HCT116 (cell line): ENCODE data around the gene BMPER. TPM values are rescaled to one million over a fixed set of nuclear protein-coding genes. Genes with fewer than 3 reads are reported as not detected.

Source experiments
- ATAC-seq: fragments of 200-7000 bp; cut with Tn5 transposase; 2 replicates; pipeline ENCODE4 v1.9.1; 2020; ENCODE audit warnings: mild to moderate bottlenecking, moderate library complexity
- BruUV-seq: library from RNA; stranded (reverse); fragments of 400-500 nt; replicated peaks from 2 replicates; lab custom pipeline; 2021; lab: Mats Ljungman, UMichigan
- CTCF ChIA-PET: fragments of 300-600 bp; sonication (Branson Sonifier 250); formaldehyde crosslinking; loops from one replicate; lab custom pipeline; 2021; ENCODE audit warnings: antibody characterized with exemption; lab: Charles Lee
- POLR2A ChIA-PET: fragments of 300-600, 350-600 bp; sonication (Branson Sonifier 250); formaldehyde crosslinking; loops from one replicate; lab custom pipeline; 2021; ENCODE audit warnings: antibody characterized with exemption; lab: Charles Lee
- RAD21 ChIA-PET, 2 experiments: fragments of 300-600 bp; sonication (Branson Sonifier 250); formaldehyde crosslinking; loops; one replicate each; lab custom pipeline; 2023; ENCODE audit warnings: low total read pairs in 2 of 2; ENCODE audit not compliant: uncharacterized antibody in 2 of 2, unreplicated experiment in 2 of 2, low non-redundant PET in 1 of 2; lab: Charles Lee
- DNase-seq: peaks from one replicate; pipeline ENCODE4 v3.0.0-alpha.2; 2010; ENCODE audit warnings: low read depth, low spot score
- H2AFZ ChIP-seq: fragments of 200-600 bp; shearing (Covaris generic), sonication (generic); 2 replicates; pipeline ENCODE4 v1.6.1; 2017; ENCODE audit warnings: low read depth, mixed run types, mixed read lengths, antibody characterized with exemption, low read length; ENCODE audit not compliant: poor library complexity, severe bottlenecking
- H3K27ac ChIP-seq: 2 replicates; pipeline ENCODE4 v1.5.1; 2012; ENCODE audit warnings: low read depth, low read length
- H3K27me3 ChIP-seq: fragments of 200-600 bp; sonication (generic); 2 replicates; pipeline ENCODE4 v1.6.1; 2016; ENCODE audit warnings: mixed run types, low read length, mixed read lengths; ENCODE audit not compliant: insufficient read depth
- H3K36me3 ChIP-seq, 2 experiments: fragments of 200-500 bp in 1 of 2; fragments of 200-600 bp in 1 of 2; sonication (Bioruptor generic) in 1 of 2; sonication (generic) in 1 of 2; 2 replicates each; pipeline versions ENCODE4 v1.5.1 to v1.6.1; 2014 to 2016; ENCODE audit warnings: low read length in 2 of 2, inconsistent platforms in 1 of 2, mixed read lengths in 1 of 2, mixed run types in 1 of 2; ENCODE audit not compliant: insufficient read depth in 2 of 2, control insufficient read depth in 1 of 2
- H3K4me1 ChIP-seq, 2 experiments: fragments of 200-600 bp in 1 of 2; sonication (generic) in 1 of 2; 2 replicates each; pipeline versions ENCODE4 v1.5.1 to v1.6.1; 2012 to 2017; ENCODE audit warnings: low read length in 2 of 2, inconsistent platforms in 1 of 2, mild to moderate bottlenecking in 1 of 2, mixed read lengths in 1 of 2, mixed run types in 1 of 2, moderate library complexity in 1 of 2; ENCODE audit not compliant: insufficient read depth in 2 of 2, control insufficient read depth in 1 of 2
- H3K4me2 ChIP-seq: fragments of 200-600 bp; sonication (generic); 2 replicates; pipeline ENCODE4 v1.6.1; 2017; ENCODE audit warnings: mixed run types, low read length, mixed read lengths
- H3K4me3 ChIP-seq, 2 experiments: fragments of 200-600 bp in 1 of 2; sonication (generic) in 1 of 2; replicated peaks in 1 of 2; 2 replicates each; pipeline ENCODE4 v1.5.1; 2011 to 2016; ENCODE audit warnings: low read length in 2 of 2, control low read depth in 1 of 2, low read depth in 1 of 2, mild to moderate bottlenecking in 1 of 2, mixed read lengths in 1 of 2, mixed run types in 1 of 2
- H3K79me2 ChIP-seq: fragments of 200-600 bp; sonication (generic); 2 replicates; pipeline ENCODE4 v1.6.1; 2017; ENCODE audit warnings: mild to moderate bottlenecking, mixed run types, low read length, moderate library complexity, mixed read lengths; ENCODE audit not compliant: insufficient read depth
- H3K9ac ChIP-seq: fragments of 200-600 bp; sonication (generic); 2 replicates; pipeline ENCODE4 v1.6.1; 2016; ENCODE audit warnings: low read length, mixed read lengths
- H3K9me2 ChIP-seq: fragments of 200-600 bp; sonication (generic), shearing (Covaris generic); 2 replicates; pipeline ENCODE4 v1.6.1; 2017; ENCODE audit warnings: mixed run types, mild to moderate bottlenecking, moderate library complexity; ENCODE audit not compliant: insufficient read depth
- H3K9me3 ChIP-seq, 2 experiments: fragments of 200-500 bp in 1 of 2; fragments of 200-600 bp in 1 of 2; sonication (Bioruptor generic) in 1 of 2; sonication (generic) in 1 of 2; 2 replicates each; pipeline ENCODE4 v1.6.1; 2014 to 2017; ENCODE audit warnings: low read length in 2 of 2, mixed read lengths in 2 of 2, inconsistent platforms in 1 of 2, low read depth in 1 of 2, mild to moderate bottlenecking in 1 of 2, mixed run types in 1 of 2, moderate library complexity in 1 of 2; ENCODE audit not compliant: control insufficient read depth in 1 of 2, insufficient read depth in 1 of 2
- H4K20me1 ChIP-seq: fragments of 200-600 bp; sonication (generic), shearing (Covaris generic); 2 replicates; pipeline ENCODE4 v1.6.1; 2017; ENCODE audit warnings: mixed run types, mild to moderate bottlenecking, moderate library complexity; ENCODE audit not compliant: insufficient read depth
- CEBPB ChIP-seq: IDR thresholded peaks from 2 replicates; pipeline ENCODE4 v1.6.1; 2012; ENCODE audit warnings: low read depth
- ELF1 ChIP-seq: IDR thresholded peaks from 2 replicates; pipeline ENCODE4 v1.6.1; 2012; ENCODE audit warnings: low read depth, borderline replicate concordance
- EZH2phosphoT487 ChIP-seq: fragments of 200-600 bp; IDR thresholded peaks from 2 replicates; pipeline ENCODE4 v1.6.1; 2018; ENCODE audit warnings: antibody characterized with exemption, borderline replicate concordance
- FOSL1 ChIP-seq: IDR thresholded peaks from 2 replicates; pipeline ENCODE4 v1.6.1; 2012; ENCODE audit warnings: low read depth
- JUND ChIP-seq: IDR thresholded peaks from 2 replicates; pipeline ENCODE4 v1.6.1; 2012
- MAX ChIP-seq: IDR thresholded peaks from 2 replicates; pipeline ENCODE4 v1.6.1; 2012
- POLR2AphosphoS5 ChIP-seq: IDR thresholded peaks from 2 replicates; pipeline ENCODE4 v1.6.1; 2011; ENCODE audit warnings: mild to moderate bottlenecking, low read depth, low read length, moderate library complexity
- RAD21 ChIP-seq: IDR thresholded peaks from 2 replicates; pipeline ENCODE4 v1.6.1; 2012; ENCODE audit warnings: low read depth, mild to moderate bottlenecking
- REST ChIP-seq: IDR thresholded peaks from 2 replicates; pipeline ENCODE4 v1.6.1; 2012; ENCODE audit warnings: low read depth
- SIN3A ChIP-seq: IDR thresholded peaks from 2 replicates; pipeline ENCODE4 v1.6.1; 2012; ENCODE audit warnings: low read depth
- SRF ChIP-seq: IDR thresholded peaks from 2 replicates; pipeline ENCODE4 v1.6.1; 2012; ENCODE audit warnings: low read depth
- TCF7L2 ChIP-seq: IDR thresholded peaks from 2 replicates; pipeline ENCODE4 v1.7.0; 2011; ENCODE audit warnings: borderline replicate concordance, inconsistent platforms; ENCODE audit not compliant: insufficient read depth, insufficient read length; ENCODE audit errors: extremely low read depth
- YY1 ChIP-seq: IDR thresholded peaks from 2 replicates; pipeline ENCODE4 v1.6.1; 2011; ENCODE audit warnings: low read length, low read depth, moderate library complexity, mild to moderate bottlenecking; ENCODE audit not compliant: insufficient replicate concordance; ENCODE audit errors: extremely low read depth
- intact Hi-C: fragments of 100-400 bp; cut with micrococcal nuclease; formaldehyde crosslinking; loops from 2 replicates; pipeline ENCODE4 v1.10.0; 2022
- total RNA-seq: library from RNA; stranded (reverse); gene quantifications from one replicate; pipeline ENCODE4 v1.2.1, GENCODE V29; 2021; ENCODE audit not compliant: unreplicated experiment

BMPER gene
- total RNA-seq, 1 experiment from 2014 or later = not detected

GRCh38 chr7:34054075-34054474 lies 148.7 kb downstream of the BMPER start:
- DNase-seq = no peak
- Histone ChIP-seq H3K4me3 (no peak overlapping the region), H3K9me2 (no peaks in the 10 kb centered on the region), H2AFZ (no peak overlapping the region), H4K20me1 (no peaks in the 10 kb centered on the region), H3K9me3 (no peaks in the 10 kb centered on the region), H3K4me2 (no peak overlapping the region)
- BruUV-seq = no TSS peak
- no peak for ATAC-seq
- no peak for TF ChIP-seq JUND
- no peak for TF ChIP-seq YY1
- no peak for TF ChIP-seq REST
- TF ChIP-seq SIN3A = no peak
- no peak for TF ChIP-seq POLR2AphosphoS5
- no peak for TF ChIP-seq RAD21
- TF ChIP-seq MAX = no peak
- no peak for TF ChIP-seq SRF
- TF ChIP-seq ELF1 = no peak
- no peak for TF ChIP-seq FOSL1
- no peak for TF ChIP-seq CEBPB
- TF ChIP-seq EZH2phosphoT487 = no peak
- TF ChIP-seq TCF7L2 = no peak
- TF ChIP-seq, all 23 proteins: peak for 0
- Histone ChIP-seq H3K4me1 (no peaks in the 10 kb centered on the region), H3K27ac (no peak overlapping the region), H3K36me3 (no peaks in the 10 kb centered on the region), H3K9ac (no peak overlapping the region), H3K79me2 (no peaks in the 10 kb centered on the region), H3K27me3 (no peaks in the 10 kb centered on the region)
- POLR2A ChIA-PET = no interaction called here
- RAD21 ChIA-PET = no interaction called here
- intact Hi-C loops = no loop called here
- CTCF ChIA-PET = no interaction called here
